HG03558 (cell line): ENCODE data around the gene NSG2.

Experiments used
- ATAC-seq: cut with Tn5 transposase; IDR thresholded peaks from one replicate; pipeline ENCODE4 v1.9.1; 2021; ENCODE audit warnings: moderate number of reproducible peaks; ENCODE audit not compliant: unreplicated experiment; ENCODE audit errors: extremely low read depth

Gene NSG2

DNA sequence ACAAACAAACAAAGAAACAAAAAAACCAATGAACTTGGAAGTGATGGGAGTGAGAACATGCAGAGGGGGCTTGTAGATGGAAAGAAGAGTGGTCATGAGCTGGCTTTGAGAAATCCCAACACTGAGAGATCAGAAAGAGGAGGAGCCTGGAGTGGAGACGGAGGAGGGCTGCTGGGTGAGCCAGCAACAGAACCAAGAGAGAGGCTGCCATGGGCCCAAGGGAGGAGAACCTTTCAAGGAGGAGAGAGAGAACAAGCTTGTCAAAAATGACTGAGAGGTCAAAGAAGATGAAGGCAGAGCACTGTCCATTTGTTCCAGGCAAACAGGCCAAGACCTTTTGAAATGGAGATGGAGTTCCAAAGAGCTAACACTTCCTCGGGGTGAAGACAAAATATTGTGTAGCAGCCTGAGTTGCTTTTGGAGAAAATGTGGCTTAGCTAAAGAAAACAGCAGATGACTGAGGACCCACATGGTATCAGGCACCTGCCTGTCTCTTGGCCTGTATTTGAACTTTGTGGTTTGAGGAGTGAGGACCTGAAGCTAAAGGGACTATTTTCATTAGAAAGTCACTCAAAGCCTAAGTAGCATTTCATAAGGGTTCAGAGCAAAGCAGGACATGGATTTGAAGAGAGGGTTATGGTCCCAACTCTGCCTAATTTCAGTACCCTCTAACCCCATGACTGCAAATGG, 13.1 kb downstream of the NSG2 start:
- ATAC-seq, result no peak

DNA sequence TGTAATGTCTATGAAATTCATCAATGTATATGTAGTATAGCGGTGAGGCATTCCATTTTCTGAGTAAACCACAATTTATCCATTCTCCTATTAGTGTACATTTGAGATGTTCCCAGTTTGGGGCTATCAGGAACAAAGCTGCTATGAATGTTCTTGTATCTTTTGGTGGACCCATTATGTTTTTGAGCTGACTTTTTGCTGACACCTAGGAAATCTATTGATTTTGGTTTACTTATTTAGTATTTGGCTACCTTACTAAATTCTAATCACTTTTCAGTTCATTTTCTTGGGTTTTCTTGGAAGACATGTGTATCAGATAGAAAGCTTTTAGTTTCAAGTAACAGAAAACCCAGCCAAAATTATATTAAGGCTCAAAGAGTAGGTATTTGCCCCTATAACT, 13.7 kb downstream of the NSG2 start:
- no peak for ATAC-seq

DNA sequence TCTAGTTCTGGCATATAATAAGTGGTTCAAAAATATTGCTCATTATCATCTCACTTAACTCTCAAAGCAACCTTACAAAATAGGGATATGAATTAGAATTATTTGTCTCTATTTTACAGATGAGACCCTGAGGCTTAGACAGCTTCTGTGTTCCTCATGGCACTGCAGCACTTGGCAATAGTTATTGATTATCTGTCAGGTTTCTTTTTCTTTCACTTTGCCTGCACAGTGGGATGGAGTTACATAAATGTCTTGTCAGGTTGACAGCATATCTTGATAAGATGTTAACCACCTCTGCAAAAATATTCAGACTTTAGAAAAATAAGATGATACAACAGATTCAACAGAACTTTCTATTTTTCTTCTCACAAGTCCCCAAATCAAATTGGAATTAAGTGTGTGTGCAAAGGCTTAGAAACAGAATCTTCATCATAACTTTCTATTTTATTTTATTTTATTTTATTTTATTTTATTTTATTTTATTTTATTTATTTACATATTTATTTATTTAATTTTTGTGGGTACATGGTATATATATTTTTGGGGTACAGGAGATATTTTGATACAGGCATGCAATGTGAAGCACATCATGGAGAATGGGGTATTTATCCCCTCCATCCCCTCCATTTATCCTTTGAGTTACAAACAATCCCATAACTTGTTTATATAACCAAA, 17.7 kb downstream of the NSG2 start:
- ATAC-seq, result no peak

DNA sequence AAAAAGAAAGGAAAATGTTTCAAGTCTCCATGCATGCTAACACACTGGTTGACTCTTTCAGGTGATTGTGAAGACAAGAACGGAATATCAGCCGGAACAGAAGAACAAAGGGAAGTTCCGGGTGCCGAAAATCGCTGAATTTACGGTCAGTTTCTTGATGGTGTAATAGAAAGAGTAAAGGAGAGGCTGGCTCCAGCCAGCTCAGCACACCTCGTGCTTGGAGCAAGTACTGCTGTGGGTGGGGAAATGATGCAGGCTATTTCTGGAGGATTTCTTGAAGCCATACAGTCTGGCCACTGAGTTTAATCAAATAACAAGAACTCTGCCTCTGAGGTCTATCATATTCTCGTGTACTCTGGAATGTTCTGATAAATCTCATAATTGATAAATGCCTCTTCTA, 18.7 kb downstream of the NSG2 start:
- ATAC-seq, result no peak

- no peak for ATAC-seq
Measured at GRCh38 chr5:174065528-174066197, 20.2 kb downstream of the NSG2 start.

DNA sequence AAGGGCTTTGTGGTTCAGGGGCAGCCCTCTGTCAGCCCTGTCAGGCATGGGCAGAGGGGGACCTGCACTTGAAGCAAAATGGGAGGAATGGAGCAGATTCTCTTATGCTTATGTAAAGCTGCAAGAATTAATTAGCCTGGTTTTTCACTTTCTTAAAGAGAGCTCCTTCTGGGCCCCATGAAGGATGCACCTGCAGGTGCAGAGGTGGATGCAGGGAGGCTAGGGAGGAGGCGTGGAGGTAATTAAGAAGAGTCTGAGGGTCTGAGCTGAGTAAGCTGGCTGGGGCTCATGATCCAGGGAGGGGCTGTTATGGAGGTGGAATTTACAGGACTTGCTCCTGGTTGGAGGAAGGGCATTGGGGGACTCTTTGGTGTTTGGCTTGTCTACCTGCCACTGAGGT, 22.0 kb downstream of the NSG2 start:
- ATAC-seq, result no peak

DNA sequence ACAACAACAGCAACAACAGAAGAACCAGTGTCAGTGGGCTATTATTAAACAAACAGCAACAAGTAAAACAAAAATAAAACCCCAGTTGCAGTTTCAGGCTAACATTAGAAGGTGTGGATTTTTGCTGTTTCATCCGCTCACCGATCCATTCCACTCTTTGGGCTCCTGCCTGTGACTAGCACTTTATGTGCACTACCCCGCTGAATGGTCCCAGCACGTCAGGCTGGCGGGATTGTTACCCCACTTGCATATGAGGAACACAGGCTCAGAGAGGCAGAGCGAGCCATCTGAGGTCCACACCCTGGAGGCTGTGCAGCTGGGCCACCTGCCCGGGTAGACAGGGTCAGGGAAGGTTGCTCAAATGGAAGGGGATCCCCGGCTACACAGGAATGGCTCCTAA, 26.0 kb downstream of the NSG2 start:
- no peak for ATAC-seq

DNA sequence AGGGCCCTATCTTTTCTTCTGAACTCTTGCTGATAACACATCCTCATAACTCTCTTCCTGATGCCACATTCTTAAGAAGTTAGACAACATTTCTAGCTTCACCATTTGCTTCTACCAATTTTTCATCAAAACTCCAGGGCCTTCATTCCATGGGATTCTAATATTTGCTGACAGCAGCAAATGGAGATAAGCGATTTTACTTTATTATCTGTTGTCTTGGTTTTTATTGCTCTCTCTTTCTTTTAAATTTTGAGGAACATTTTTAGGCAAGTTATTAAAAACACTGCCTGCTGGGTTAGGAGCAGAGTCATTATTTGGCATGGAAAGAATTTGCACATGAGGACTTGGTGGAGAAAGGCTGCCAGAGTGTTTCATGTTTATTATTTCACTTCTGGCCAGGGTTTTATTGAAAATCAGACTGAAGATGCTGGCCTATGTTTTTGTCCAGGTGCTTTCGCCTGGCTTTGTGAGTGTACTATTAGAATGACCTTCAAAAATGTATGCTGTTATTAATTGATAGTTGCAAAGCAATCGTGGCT, 27.7 kb downstream of the NSG2 start:
- ATAC-seq, result no peak

DNA sequence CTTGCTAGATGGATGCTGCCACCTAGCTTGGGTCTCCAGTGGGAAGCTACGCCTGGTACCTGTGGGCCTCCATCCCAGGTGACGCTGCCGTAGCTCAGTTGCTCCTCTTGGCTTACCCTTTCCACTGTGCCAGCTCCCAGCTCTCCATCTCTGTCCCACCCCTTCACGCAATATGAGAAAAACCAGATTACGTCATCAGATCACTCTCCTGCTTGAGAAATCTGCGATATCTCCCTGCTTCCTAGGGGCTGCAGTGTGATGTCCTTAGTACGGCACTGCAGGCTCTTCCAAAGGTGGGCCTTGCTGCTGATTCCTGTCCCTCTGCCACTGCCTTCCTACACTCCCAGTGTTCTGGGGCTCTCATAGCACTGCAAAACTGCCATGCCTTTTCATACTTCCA, 28.9 kb downstream of the NSG2 start:
- no peak for ATAC-seq

DNA sequence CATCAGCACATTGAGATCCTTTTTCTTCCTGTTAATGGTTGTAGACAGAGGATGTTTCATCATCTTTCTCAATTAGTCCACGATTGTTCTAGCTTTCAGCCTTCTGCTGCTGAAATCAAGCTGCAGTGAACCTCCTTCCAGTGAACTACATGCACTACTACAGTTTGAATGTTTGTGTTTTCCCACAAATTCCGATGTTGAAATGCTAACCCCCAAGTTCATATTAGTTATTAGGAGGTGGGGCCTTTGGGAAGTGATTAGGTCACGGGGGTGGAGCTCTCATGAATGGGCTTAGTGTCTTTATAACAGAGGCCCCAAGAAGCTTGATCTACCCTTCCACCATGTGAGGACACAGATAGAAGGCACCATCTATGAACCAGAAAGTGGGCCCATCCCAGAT, 32.9 kb downstream of the NSG2 start:
- ATAC-seq, result no peak

DNA sequence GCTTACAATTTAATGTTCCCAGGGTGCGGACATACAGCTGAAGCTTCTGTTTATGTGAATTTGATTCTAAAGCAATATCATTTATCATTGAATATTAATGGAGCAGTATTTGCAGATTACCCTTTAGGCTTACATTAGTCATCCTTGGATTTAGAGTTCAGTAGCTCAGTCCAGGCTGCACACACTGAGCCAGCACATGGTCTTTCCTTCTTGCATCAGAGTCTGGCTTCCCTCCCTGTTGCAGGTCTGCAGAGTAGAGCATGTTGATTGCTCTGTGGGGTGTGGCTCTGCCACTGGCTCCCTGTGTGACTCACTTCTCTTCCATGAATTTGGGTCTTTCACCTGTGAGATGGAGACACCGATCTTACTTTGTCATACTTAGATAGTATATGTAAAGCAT, 36.8 kb downstream of the NSG2 start:
- no peak for ATAC-seq

GRCh38 chr5:174083056-174083827, 37.7 kb downstream of the NSG2 start:
- ATAC-seq, result no peak

DNA sequence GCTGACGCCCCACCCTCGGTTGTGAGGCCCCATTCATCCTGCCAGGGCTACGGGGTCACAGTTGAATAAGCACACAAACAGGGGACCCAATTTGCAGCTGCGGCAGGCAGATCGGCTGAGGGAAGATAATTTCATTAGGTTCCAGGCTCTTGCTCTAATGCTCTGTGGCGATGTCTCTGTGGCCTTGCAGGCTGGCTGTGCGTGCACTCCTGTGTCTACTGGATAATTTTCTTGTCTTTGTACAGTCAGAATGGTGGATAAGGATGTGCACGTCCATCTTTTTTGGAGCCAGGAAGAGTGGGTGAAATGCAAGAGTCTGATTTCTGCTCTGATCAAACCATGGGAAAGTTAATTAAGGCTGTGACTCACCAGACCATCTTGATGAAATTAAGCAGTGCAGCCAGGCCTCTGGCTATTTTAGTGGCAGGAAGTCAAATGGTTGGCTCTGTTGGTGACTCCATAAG, 39.2 kb downstream of the NSG2 start:
- no peak for ATAC-seq

- no peak for ATAC-seq
Measured at GRCh38 chr5:174086751-174087150, 41.2 kb downstream of the NSG2 start.

DNA sequence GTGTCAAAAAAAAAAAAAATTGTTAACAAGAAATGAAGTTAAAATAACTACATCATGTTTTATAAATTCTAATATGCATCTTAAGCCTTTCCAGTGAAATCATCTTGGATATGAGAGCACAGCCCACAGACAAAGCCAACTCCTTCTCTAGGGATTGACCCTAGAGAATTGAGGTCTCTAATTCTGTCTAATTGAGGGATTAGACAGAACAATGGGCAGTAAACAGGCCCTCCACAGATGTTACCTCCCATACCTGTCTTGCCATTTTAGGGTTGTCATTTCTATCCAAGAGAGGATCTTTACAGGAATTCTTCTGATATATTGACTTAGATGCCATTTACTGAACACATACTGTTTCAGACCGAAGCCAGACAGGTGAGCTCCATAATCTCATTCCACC, 42.3 kb downstream of the NSG2 start:
- no peak for ATAC-seq

DNA sequence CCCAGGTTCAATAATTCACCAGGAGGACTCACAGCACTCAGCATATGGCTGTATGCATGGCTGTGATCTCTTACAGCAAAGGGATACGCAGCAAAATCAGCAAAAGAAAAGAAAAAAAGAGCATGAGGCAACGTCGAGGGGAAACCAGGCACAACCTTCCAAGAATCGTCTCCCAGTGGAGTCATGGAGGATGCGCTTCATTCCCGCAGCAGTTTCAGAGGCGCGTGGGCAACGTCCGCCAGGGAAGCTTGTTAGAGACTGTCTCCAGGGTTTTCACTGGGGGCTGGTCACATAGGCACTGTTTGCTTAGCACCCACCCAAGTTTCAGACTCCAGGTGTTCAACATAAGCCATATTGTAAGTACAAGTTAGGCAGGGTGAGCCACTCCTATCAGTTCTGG, 44.6 kb downstream of the NSG2 start:
- no peak for ATAC-seq

DNA sequence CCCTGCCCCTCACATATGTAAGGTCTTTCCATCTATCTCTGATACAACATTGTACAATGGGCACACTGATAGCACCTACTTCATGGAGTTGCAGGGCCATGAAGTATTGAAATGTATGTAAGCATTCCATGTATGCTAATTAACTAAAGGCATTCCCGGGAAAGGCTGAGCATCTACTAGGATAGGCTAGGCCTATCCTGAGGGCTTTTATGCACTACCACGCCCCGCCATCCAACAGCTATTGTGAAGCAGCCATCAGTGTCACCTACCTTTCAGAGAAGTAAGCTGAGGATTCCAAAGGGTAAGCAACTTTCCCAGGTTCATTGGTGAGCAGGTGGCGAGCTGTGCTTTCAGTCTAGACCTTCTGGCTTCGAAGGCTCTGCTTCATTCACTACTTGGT, 47.6 kb downstream of the NSG2 start:
- no peak for ATAC-seq

GRCh38 chr5:174094857-174095606, 49.5 kb downstream of the NSG2 start:
- no peak for ATAC-seq

GRCh38 chr5:174096619-174097018, 51.1 kb downstream of the NSG2 start:
- ATAC-seq, result no peak
